GM12873 (cell line): ENCODE measurements around the gene CREBBP.

Experiments used
- CTCF ChIP-seq: IDR thresholded peaks from 2 replicates; pipeline ENCODE4 v1.5.1; 2012; ENCODE audit warnings: low read depth, mild to moderate bottlenecking, moderate library complexity, low read length, control low read depth; ENCODE audit not compliant: insufficient read depth; ENCODE audit errors: missing control alignments

The CREBBP gene

DNA sequence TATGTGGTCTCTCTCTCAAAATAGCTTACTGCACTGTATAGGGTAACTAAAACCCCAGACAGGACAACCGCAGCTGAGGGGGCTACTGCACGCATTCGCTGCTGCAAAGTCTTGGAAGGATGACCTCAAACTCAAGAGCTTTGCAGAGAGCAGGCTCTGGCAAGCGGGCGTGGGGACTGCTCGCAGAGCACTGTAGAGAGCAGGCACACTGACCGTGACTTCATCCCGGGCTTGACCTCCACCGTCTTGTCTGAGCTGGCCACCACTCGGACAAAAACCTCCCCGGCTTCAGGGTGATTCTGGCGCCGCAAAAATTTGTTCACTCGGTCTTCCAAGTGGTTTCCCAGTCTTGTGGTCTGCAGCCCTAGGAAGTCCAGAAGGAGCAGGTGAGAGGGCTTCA lies 140.3 kb downstream of the CREBBP start:
- TF ChIP-seq CTCF = no peak

DNA sequence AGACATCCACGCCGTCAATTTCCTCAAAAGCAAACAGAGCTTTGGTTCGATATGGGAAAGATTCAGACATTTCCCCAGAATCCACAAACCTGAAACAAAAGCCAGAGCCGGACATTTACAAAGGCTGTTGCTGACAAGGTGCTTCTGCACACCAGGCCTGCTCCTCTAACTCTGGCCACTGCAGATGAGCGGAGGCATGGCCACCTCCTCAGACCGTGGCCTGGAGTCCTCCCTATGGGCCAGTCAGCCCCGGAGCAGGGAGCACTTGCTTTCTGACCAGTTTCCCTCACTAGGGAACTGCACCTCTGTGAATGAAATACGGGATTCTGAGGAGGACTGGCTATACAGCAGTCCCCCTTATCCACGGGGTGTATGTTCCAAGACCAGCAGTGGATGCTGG lies 140.9 kb downstream of the CREBBP start:
- no peak for TF ChIP-seq CTCF

DNA sequence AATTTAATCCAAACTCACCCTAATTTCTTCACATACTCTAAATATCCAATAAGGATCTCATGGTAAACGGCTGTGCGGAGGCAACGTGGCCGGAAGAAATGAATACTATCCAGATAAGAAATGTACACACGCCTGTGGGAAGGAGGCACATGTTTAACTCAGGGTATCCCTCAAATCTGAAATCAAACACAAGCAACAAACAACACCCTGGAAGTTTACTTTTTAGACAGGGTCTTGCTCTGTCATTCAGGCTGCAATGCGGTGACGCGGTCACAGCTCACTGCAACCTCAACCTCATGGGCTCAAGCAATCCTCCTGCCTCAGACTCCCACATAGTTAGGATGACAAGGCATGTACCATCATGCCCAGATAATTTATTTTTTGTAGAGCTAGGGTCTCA lies 142.0 kb downstream of the CREBBP start:
- no peak for TF ChIP-seq CTCF

GRCh38 chr16:3738128-3738527 lies 142.4 kb downstream of the CREBBP start:
- no peak for TF ChIP-seq CTCF

DNA sequence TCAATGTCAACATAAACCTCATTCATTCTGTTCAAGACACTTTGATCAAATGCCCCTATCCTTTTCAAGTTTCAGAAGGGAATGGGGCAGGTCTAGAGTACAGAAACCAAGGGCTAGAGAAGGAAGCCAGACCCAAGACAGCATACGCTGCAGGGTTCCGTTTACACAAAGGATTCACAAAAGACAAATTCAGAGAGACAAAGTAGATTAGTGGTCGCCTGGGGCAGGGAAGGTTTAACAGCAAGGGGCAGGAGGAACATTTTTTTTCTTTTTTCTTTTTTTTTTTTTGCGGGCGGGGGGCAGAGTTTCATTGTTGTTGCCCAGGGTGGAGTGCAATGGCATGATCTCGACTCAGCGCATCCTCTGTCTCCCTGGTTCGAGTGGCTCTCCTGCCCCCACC lies 143.3 kb downstream of the CREBBP start:
- TF ChIP-seq CTCF = no peak

GRCh38 chr16:3736116-3736515 lies 144.4 kb downstream of the CREBBP start:
- no peak for TF ChIP-seq CTCF

DNA sequence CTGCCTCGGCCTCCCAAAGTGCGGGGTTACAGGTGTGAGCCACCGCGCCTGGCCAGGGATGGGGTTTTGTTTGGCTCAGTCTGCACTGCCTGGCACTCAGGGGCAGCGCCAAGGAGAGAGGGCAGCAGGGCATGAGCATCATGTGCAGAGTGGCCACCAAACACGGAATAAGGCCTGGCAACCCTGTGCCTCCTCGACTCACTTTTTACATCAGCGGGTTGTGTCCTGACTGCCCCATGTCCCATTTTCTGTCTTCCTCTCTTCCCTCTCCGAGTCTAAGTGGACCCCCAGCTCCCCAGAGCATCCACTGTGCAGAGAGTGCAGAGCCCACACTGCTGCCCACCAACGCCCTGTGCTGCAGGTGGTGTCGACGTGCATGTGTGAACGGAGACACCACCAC lies 145.0 kb downstream of the CREBBP start:
- no peak for TF ChIP-seq CTCF
